GM18511 (cell line): Measurements from ENCODE around the gene OTOF.
"Not testable (repeated sequence)": the region's sequence is repeated elsewhere in the genome, so short reads cannot be mapped to it uniquely, and the experiment has no call there.

ENCODE experiments used
- ATAC-seq: cut with Tn5 transposase; IDR thresholded peaks from one replicate; pipeline ENCODE4 v1.9.1; 2021; ENCODE audit warnings: mild to moderate bottlenecking, moderate library complexity; ENCODE audit not compliant: unreplicated experiment

Gene OTOF

GRCh38 chr2:26481706-26482105, 3.8 kb upstream of the OTOF start:
- no peak for ATAC-seq

GRCh38 chr2:26480566-26481423, 2.9 kb upstream of the OTOF start:
- ATAC-seq: no peak

- ATAC-seq: no peak
Measured at GRCh38 chr2:26479789-26480565, 2.1 kb upstream of the OTOF start.

- ATAC-seq: no peak
Measured at GRCh38 chr2:26479131-26479788, 1.3 kb upstream of the OTOF start.

GRCh38 chr2:26478366-26478765, 442 bp upstream of the OTOF start:
- no peak for ATAC-seq

GRCh38 chr2:26477126-26477910, 606 bp downstream of the OTOF start:
- no peak for ATAC-seq

GRCh38 chr2:26475832-26476501, 2.0 kb downstream of the OTOF start:
- no peak for ATAC-seq

GRCh38 chr2:26475037-26475436, 2.9 kb downstream of the OTOF start:
- no peak for ATAC-seq

GRCh38 chr2:26474261-26474785, 3.6 kb downstream of the OTOF start:
- no peak for ATAC-seq

GRCh38 chr2:26473796-26474195, 4.1 kb downstream of the OTOF start:
- no peak for ATAC-seq

GRCh38 chr2:26472821-26473655, 4.9 kb downstream of the OTOF start:
- ATAC-seq: no peak

- no peak for ATAC-seq
Measured at GRCh38 chr2:26471766-26472706, 5.9 kb downstream of the OTOF start.

GRCh38 chr2:26471289-26471688, 6.6 kb downstream of the OTOF start:
- no peak for ATAC-seq

- ATAC-seq: no peak
Measured at GRCh38 chr2:26470601-26471260, 7.2 kb downstream of the OTOF start.

GRCh38 chr2:26469955-26470354, 8.0 kb downstream of the OTOF start:
- ATAC-seq: no peak

GRCh38 chr2:26469092-26469710, 8.7 kb downstream of the OTOF start:
- no peak for ATAC-seq

GRCh38 chr2:26468544-26468943, 9.4 kb downstream of the OTOF start:
- ATAC-seq: not testable (repeated sequence)
